PC-3 (cell line): ENCODE results near the gene DENND11.

Source experiments
- EZH2 ChIP-seq: fragments of 300-600 bp; sonication (generic); IDR thresholded peaks from one replicate; pipeline ENCODE4 v1.6.1; 2017; ENCODE audit warnings: antibody characterized with exemption, mild to moderate bottlenecking, low read length; ENCODE audit not compliant: unreplicated experiment
- EZH2phosphoT487 ChIP-seq: fragments of 300-600 bp; sonication (generic); IDR thresholded peaks from 2 replicates; pipeline ENCODE4 v1.6.1; 2018; ENCODE audit warnings: mild to moderate bottlenecking, antibody characterized with exemption, low read length, borderline replicate concordance
- TF ChIP-seq, protein P1 (sequence below): fragments of 300-600 bp; sonication (generic); conservative IDR thresholded peaks from 2 replicates; pipeline ENCODE4 v1.5.1; 2017; ENCODE audit warnings: antibody characterized with exemption, low read depth, mild to moderate bottlenecking, low read length

DNA sequence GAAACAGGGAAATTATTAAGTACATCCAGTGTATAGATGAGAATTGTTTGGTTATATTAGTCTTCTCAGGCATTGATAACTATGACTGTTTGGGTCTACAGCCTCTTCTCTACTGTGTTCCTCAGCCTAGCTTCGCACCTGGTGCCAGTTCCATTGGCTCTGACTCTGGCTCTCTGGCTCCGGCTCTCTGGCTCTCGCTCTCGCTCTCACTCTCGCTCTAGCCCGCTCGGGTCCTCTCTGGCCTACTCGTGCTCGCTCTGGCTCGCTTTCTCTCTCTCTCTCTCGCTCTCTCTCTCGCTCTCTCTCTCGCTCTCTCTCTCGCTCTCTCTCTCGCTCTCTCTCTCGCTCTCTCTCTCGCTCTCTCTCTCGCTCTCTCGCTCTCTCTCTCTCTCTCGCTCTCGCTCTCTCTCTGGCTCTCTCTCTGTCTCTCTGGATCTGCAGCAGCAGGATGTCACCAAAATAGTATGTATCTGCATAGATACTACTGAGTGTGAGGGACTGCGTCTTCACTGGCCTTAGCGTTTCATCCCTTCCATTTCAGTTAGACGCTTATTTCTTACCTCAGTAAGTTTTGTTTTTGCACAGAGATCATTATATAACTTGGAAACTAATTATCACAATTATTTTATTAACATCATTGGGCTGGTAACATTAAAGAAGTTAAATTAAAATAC is 29.6 kb upstream of the DENND11 start:
- TF ChIP-seq, protein P1, sequence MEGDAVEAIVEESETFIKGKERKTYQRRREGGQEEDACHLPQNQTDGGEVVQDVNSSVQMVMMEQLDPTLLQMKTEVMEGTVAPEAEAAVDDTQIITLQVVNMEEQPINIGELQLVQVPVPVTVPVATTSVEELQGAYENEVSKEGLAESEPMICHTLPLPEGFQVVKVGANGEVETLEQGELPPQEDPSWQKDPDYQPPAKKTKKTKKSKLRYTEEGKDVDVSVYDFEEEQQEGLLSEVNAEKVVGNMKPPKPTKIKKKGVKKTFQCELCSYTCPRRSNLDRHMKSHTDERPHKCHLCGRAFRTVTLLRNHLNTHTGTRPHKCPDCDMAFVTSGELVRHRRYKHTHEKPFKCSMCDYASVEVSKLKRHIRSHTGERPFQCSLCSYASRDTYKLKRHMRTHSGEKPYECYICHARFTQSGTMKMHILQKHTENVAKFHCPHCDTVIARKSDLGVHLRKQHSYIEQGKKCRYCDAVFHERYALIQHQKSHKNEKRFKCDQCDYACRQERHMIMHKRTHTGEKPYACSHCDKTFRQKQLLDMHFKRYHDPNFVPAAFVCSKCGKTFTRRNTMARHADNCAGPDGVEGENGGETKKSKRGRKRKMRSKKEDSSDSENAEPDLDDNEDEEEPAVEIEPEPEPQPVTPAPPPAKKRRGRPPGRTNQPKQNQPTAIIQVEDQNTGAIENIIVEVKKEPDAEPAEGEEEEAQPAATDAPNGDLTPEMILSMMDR: no peak
- TF ChIP-seq EZH2 (no peak), EZH2phosphoT487 (no peak)
